ENCODE data around the gene F12.

F12 gene

DNA sequence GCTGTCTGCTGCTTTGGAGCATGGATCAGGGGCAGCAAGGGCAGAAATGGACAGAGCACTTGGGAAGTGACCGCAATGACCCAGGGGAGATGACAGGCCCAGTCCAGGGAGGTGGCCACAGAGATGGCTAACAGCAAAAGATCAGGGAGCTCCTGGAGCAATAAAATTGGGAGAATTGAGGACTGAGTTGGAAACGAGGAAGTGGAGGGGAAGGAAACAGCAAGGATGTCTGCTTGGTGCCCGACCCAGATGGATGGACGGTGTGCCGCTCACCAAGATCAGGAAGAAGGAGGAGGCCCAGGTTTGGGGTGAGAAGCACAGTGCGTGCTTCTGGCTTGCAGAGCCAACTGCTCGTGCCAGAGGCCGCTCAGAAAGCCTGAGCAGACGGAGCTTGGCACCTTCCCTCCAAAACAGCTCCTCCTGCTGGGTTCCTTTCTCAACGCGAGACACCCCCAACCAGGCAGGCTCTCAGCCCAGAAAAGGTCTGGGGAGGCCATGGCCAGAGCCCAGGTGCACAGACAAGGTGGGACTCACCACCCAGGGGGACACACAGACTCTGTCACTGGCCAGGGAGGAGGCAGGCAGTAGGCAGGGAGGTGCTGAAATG lies 26.8 kb downstream of the F12 start:
- Histone ChIP-seq H3K27me3 (ENCODE audit: insufficient read depth, low read length, poor library complexity) (no peaks in the 10 kb centered on the region), H3K79me2 (ENCODE audit: insufficient read depth, low read length) (no peaks in the 10 kb centered on the region), H3K9me3 (ENCODE audit: insufficient read depth, low read length, severe bottlenecking) (no peaks in the 10 kb centered on the region), H3K27ac (ENCODE audit: low read length) (no peak overlapping the region), H3K4me1 (ENCODE audit: insufficient read depth, low read length) (no peaks in the 10 kb centered on the region), H3K36me3 (ENCODE audit: insufficient read depth, low read length) (no peaks in the 10 kb centered on the region), H3K4me2 (ENCODE audit: insufficient read depth, low read length) (no peak overlapping the region), H4K20me1 (ENCODE audit: insufficient read depth, low read length) (no peaks in the 10 kb centered on the region), H3K9ac (ENCODE audit: low read depth, low read length) (no peak overlapping the region), H3K4me3 (ENCODE audit: low read depth in 1 of 2, low read length in 2 of 2) (no peak overlapping the region), H2AFZ (ENCODE audit: low read depth, low read length) (no peak overlapping the region)
- peak; percentile 25 for DNase-seq
- TF ChIP-seq, protein P1, sequence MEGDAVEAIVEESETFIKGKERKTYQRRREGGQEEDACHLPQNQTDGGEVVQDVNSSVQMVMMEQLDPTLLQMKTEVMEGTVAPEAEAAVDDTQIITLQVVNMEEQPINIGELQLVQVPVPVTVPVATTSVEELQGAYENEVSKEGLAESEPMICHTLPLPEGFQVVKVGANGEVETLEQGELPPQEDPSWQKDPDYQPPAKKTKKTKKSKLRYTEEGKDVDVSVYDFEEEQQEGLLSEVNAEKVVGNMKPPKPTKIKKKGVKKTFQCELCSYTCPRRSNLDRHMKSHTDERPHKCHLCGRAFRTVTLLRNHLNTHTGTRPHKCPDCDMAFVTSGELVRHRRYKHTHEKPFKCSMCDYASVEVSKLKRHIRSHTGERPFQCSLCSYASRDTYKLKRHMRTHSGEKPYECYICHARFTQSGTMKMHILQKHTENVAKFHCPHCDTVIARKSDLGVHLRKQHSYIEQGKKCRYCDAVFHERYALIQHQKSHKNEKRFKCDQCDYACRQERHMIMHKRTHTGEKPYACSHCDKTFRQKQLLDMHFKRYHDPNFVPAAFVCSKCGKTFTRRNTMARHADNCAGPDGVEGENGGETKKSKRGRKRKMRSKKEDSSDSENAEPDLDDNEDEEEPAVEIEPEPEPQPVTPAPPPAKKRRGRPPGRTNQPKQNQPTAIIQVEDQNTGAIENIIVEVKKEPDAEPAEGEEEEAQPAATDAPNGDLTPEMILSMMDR (IDR thresholded peaks at IDR 0.05; ENCODE audit: borderline replicate concordance, extremely low read depth, low read length, poor library complexity, severe bottlenecking): peak; percentile 58
- TF ChIP-seq EZH2 (IDR thresholded peaks at IDR 0.05; ENCODE audit: borderline replicate concordance, low read depth, low read length, severe bottlenecking): no peak
- peak; percentile 58 for ATAC-seq (ENCODE audit: insufficient read depth, low read depth)

DNA sequence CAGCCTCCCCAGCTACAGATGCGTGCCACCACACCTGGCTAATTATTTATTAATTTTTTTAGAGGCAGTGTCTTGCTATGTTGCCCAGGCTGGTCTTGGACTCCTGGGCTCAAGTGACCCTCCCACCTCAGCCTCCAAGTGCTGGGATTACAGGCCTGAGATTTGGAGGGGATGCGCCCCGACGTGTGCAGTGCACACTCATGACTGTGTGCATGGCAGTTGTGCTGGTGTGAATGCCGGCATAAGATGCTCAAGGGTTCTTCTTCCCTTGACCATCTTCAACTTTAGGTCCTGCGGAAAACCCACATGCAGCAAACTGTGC lies 28.6 kb downstream of the F12 start:
- DNase-seq (no peak), ATAC-seq (ENCODE audit: insufficient read depth, low read depth) (no peak)
- Histone ChIP-seq H3K9me3 (ENCODE audit: insufficient read depth, low read length, severe bottlenecking) (no peaks in the 10 kb centered on the region), H3K4me2 (ENCODE audit: insufficient read depth, low read length) (no peak overlapping the region), H3K79me2 (ENCODE audit: insufficient read depth, low read length) (no peaks in the 10 kb centered on the region), H3K36me3 (ENCODE audit: insufficient read depth, low read length) (no peaks in the 10 kb centered on the region), H3K9ac (ENCODE audit: low read depth, low read length) (no peak overlapping the region), H3K27me3 (ENCODE audit: insufficient read depth, low read length, poor library complexity) (no peaks in the 10 kb centered on the region), H4K20me1 (ENCODE audit: insufficient read depth, low read length) (no peaks in the 10 kb centered on the region), H3K4me3 (ENCODE audit: low read depth in 1 of 2, low read length in 2 of 2) (no peak overlapping the region), H3K27ac (ENCODE audit: low read length) (no peak overlapping the region), H2AFZ (ENCODE audit: low read depth, low read length) (no peak overlapping the region), H3K4me1 (ENCODE audit: insufficient read depth, low read length) (no peaks in the 10 kb centered on the region)
- TF ChIP-seq, protein P1 (IDR thresholded peaks at IDR 0.05; ENCODE audit: borderline replicate concordance, extremely low read depth, low read length, poor library complexity, severe bottlenecking): no peak
- TF ChIP-seq EZH2 (IDR thresholded peaks at IDR 0.05; ENCODE audit: borderline replicate concordance, low read depth, low read length, severe bottlenecking): no peak

DNA sequence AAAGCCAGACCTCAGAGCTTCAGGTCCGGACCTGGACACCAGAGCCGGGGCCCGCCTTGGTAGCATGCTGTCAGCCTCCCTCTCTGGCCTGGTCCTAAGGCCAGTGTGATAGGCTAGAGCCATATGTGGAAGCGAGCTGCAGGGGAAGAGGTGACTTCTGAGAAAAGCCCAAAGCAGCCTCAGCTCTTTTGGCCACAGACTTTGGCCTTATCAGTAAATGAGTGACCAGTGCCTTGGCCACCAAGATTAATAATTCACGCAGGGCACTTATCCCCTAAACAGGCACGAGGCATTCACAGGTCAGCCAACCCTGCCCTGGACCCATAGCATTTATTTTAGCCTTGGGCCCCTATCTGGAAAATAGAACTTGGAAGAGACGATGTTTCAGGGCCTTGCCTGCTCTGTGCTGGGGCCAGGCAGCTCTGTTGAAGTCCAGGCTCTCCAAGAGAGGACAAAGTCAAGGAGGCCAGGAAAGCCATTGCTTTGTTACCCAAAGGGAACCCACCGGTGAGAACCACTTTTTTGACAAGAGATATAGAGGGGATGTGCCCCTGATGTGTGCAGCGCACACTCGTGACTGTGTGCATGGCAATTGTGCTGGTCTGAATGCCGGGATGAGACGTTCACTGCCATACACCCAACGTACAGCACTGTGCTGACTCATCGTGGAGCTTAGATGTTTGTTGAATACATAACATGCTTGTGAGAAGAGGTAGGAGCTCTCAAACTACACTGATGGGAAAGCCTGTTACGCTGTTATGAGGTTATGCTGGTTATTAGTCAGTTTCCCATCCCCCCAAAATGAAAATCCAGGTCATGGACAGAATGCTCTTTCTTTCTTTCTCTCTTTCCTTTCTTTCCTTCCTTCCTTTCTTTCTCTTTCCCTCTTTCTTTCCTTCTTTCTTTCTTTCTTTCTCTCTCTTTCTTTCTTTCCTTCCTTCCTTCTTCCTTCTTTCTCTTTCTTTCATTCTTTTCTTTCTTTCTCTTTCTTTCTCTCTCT lies 30.2 kb downstream of the F12 start:
- H3K79me2 ChIP-seq (ENCODE audit: insufficient read depth, low read length): no peaks in the 10 kb centered on the region
- H4K20me1 ChIP-seq (ENCODE audit: insufficient read depth, low read length): no peaks in the 10 kb centered on the region
- no peak for TF ChIP-seq EZH2 (IDR thresholded peaks at IDR 0.05; ENCODE audit: borderline replicate concordance, low read depth, low read length, severe bottlenecking)
- TF ChIP-seq, protein P1 (IDR thresholded peaks at IDR 0.05; ENCODE audit: borderline replicate concordance, extremely low read depth, low read length, poor library complexity, severe bottlenecking): no peak
- H3K27ac ChIP-seq (ENCODE audit: low read length): no peak overlapping the region
- H3K9ac ChIP-seq (ENCODE audit: low read depth, low read length): no peak overlapping the region
- DNase-seq: no peak
- 0 out of 3 replicates have a peak, but pooled peaks have one; percentile 41 for ATAC-seq (ENCODE audit: insufficient read depth, low read depth)
- H3K4me1 ChIP-seq (ENCODE audit: insufficient read depth, low read length): no peaks in the 10 kb centered on the region
- H2AFZ ChIP-seq (ENCODE audit: low read depth, low read length): no peak overlapping the region
- H3K27me3 ChIP-seq (ENCODE audit: insufficient read depth, low read length, poor library complexity): no peaks in the 10 kb centered on the region
- H3K4me2 ChIP-seq (ENCODE audit: insufficient read depth, low read length): no peak overlapping the region
- no peaks in the 10 kb centered on the region for H3K36me3 ChIP-seq (ENCODE audit: insufficient read depth, low read length)
- H3K9me3 ChIP-seq (ENCODE audit: insufficient read depth, low read length, severe bottlenecking): no peaks in the 10 kb centered on the region
- no peak overlapping the region for H3K4me3 ChIP-seq (ENCODE audit: low read depth in 1 of 2, low read length in 2 of 2)
